ENCODE measurements around the gene ARSA.
"Not testable (repeated sequence)": the region's sequence is repeated elsewhere in the genome, so short reads cannot be mapped to it uniquely, and the experiment has no call there.

ARSA gene

DNA sequence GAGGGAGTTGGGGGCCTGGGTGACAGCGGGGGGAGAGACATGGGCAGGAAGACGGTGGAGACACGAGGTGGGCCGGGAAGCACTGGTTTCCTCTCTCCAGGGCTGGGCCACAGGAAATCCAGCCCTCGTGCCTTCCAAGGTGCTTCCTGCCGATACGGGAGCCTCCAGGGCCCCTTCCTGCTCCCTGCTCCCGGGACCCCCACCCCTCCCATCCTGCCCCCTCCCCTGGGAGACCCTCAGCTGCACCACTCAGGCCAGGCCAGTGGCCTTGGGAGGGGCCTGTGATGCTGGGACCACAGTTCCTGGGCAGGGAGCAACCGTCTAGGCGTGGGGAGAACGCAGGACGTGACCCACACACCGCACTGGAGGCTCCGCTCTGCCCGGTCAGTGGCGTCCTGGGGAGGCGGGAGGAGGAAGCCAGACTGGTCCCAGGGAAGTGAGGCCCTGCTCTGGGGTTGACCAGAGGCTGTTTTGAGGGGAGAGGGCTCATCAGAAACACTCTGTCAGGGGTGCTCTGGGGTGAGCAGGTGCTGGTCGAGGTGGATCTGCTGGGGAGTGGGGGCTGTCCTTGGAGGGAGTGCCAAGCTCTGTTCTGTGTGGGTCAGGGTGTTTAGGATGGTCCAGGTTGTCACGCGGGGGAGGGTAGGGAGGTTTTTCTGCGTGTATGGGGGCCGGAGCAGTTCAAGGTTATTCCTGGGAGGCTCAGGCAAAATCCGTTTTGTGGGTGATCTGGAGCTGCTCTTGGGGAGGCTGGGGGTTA is 44.7 kb upstream of the ARSA start, which contains the start of gene SHANK3:
Gene SHANK3, plus strand, starts transcription at position 353 of the 760 bp plus-strand sequence.
- peaks cover 47% of the 10 kb centered on the region for H3K4me1 ChIP-seq
- H3K4me2 ChIP-seq = peak within 1 kb of the TSS; percentile 96
- H4K20me1 ChIP-seq = peaks cover 29% of the 10 kb centered on the region
- no peaks in the 10 kb centered on the region for H3K27me3 ChIP-seq
- H3K4me3 ChIP-seq = peak within 1 kb of the TSS; percentile 89
- peaks cover 21% of the 10 kb centered on the region for H3K36me3 ChIP-seq
- peak within 1 kb of the TSS; percentile 94 for H3K27ac ChIP-seq
- H3K9me3 ChIP-seq = no peaks in the 10 kb centered on the region
- peak within 1 kb of the TSS; percentile 89 for H3K9ac ChIP-seq
- no peak for TF ChIP-seq Cebpa-rat (IDR thresholded peaks at IDR 0.05)

- Histone ChIP-seq H3K9ac (peak overlapping the region; percentile 74), H3K27ac (peak overlapping the region; percentile 94), H3K4me1 (peaks cover 47% of the 10 kb centered on the region), H3K9me3 (no peaks in the 10 kb centered on the region), H3K36me3 (peaks cover 15% of the 10 kb centered on the region), H3K27me3 (no peaks in the 10 kb centered on the region), H4K20me1 (peaks cover 23% of the 10 kb centered on the region), H3K4me2 (peak overlapping the region; percentile 96), H3K4me3 (peak overlapping the region; percentile 89)
- no peak for TF ChIP-seq Cebpa-rat (IDR thresholded peaks at IDR 0.05)
These were observed 44.1 kb upstream of the ARSA start for GRCh38 chr22:50672041-50672440.

DNA sequence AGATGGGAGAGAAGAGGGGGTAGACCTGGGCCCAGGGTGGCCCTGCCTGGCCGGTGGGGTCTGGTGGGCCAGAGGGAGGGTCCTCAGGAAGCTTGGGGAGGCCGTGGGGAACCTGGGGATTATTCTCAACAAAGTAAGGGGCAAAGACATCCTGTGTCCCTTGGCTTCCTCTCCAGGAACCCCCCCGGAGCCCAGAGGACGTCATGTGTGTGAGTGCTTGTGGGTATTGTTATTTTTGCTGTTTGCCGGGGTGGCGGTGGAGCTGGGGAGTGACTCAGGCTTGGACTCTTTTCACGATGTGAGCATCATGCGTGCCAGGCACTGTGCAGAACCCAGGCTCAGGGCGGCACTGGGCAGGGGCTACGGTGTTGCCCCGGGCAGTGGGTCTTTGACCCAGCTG is 43.7 kb upstream of the ARSA start:
- Histone ChIP-seq H3K36me3 (peaks cover 11% of the 10 kb centered on the region), H3K4me3 (peak overlapping the region; percentile 89), H3K27me3 (no peaks in the 10 kb centered on the region), H3K4me1 (peaks cover 45% of the 10 kb centered on the region), H3K4me2 (peak overlapping the region; percentile 96), H3K27ac (peak overlapping the region; percentile 94), H3K9me3 (no peaks in the 10 kb centered on the region), H4K20me1 (peaks cover 19% of the 10 kb centered on the region), H3K9ac (peak overlapping the region; percentile 74)
- TF ChIP-seq Cebpa-rat (IDR thresholded peaks at IDR 0.05) = no peak

GRCh38 chr22:50670914-50671538 is 43.1 kb upstream of the ARSA start:
- Histone ChIP-seq H4K20me1 (peaks cover 13% of the 10 kb centered on the region), H3K27me3 (no peaks in the 10 kb centered on the region), H3K9me3 (no peaks in the 10 kb centered on the region), H3K27ac (peak overlapping the region; percentile 94), H3K36me3 (peaks cover 5% of the 10 kb centered on the region; the same call in 1 of the 2 replicates), H3K9ac (peak overlapping the region; percentile 74), H3K4me1 (peaks cover 40% of the 10 kb centered on the region), H3K4me3 (no peak overlapping the region), H3K4me2 (peak overlapping the region; percentile 96)
- no peak for TF ChIP-seq Cebpa-rat (IDR thresholded peaks at IDR 0.05)

DNA sequence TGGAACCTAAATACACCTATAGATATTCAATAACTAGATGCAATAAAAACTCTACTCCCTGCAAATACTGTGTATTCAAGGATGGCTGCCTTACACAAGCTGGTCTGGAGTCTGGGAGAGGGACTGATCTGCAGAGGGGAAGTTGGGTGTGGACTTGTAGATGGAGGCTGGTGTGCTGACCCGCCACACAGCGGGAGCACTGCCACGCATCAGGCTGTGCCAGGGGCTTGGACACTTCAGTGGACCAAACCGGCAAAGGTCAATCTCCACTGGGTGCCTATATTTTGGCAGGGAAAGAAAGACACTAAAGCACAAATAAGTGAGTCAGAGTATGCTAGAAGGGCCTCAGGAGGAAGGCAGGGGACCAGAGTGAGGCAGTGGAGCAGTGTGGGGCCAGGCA is 42.6 kb upstream of the ARSA start:
- Histone ChIP-seq H3K4me2 (peak overlapping the region; percentile 96; the same call in 1 of the 2 replicates), H3K9me3 (no peaks in the 10 kb centered on the region), H3K9ac (no peak overlapping the region), H3K36me3 (no peaks in the 10 kb centered on the region; the same call in 1 of the 2 replicates), H3K27me3 (no peaks in the 10 kb centered on the region), H3K4me1 (peaks cover 40% of the 10 kb centered on the region), H3K4me3 (no peak overlapping the region), H4K20me1 (peaks cover 8% of the 10 kb centered on the region), H3K27ac (peak overlapping the region; percentile 94)
- no peak for TF ChIP-seq Cebpa-rat (IDR thresholded peaks at IDR 0.05)

GRCh38 chr22:50665738-50666137 is 37.8 kb upstream of the ARSA start:
- H3K4me2 ChIP-seq = no peak overlapping the region
- H3K9ac ChIP-seq = no peak overlapping the region
- H3K4me1 ChIP-seq = peaks cover 21% of the 10 kb centered on the region
- H3K27ac ChIP-seq = peak overlapping the region; percentile 43; the same call in 1 of the 2 replicates
- no peaks in the 10 kb centered on the region for H3K27me3 ChIP-seq
- no peak for TF ChIP-seq Cebpa-rat (IDR thresholded peaks at IDR 0.05)
- H4K20me1 ChIP-seq = no peaks in the 10 kb centered on the region
- no peaks in the 10 kb centered on the region for H3K9me3 ChIP-seq
- no peaks in the 10 kb centered on the region for H3K36me3 ChIP-seq
- H3K4me3 ChIP-seq = no peak overlapping the region

- Histone ChIP-seq H3K27ac (no peak overlapping the region), H4K20me1 (no peaks in the 10 kb centered on the region), H3K36me3 (no peaks in the 10 kb centered on the region), H3K9ac (no peak overlapping the region), H3K9me3 (no peaks in the 10 kb centered on the region), H3K4me1 (peaks cover 17% of the 10 kb centered on the region), H3K4me3 (no peak overlapping the region), H3K4me2 (no peak overlapping the region), H3K27me3 (no peaks in the 10 kb centered on the region)
- no peak for TF ChIP-seq Cebpa-rat (IDR thresholded peaks at IDR 0.05)
These were observed 37.3 kb upstream of the ARSA start for GRCh38 chr22:50665212-50665611.

DNA sequence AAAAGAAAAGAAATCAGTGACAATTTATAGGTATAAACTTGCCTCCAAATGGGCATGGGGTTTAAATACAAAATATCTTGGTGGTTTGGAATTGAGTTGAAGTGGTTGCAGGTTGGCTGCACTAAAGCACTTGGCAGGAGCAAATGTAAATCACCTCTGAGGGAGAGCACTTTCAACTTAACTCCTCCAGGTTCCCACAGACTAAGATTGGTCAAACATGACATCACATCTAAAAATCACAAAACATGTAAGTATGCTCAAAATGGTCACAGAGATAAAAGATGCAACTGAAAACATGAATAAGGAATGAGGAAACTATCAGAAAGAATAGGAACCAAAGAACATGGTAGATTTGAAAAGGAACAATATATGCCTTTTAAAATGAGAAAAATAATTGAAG is 32.4 kb upstream of the ARSA start:
- Histone ChIP-seq H3K27me3 (no peaks in the 10 kb centered on the region), H3K27ac (no peak overlapping the region), H3K9me3 (0 out of 2 replicates have a peak, but pooled peaks cover 4% of the 10 kb centered on the region), H4K20me1 (no peaks in the 10 kb centered on the region), H3K9ac (no peak overlapping the region), H3K4me2 (no peak overlapping the region), H3K4me1 (peaks cover 17% of the 10 kb centered on the region; the same call in 1 of the 2 replicates), H3K36me3 (no peaks in the 10 kb centered on the region), H3K4me3 (no peak overlapping the region)
- no peak for TF ChIP-seq Cebpa-rat (IDR thresholded peaks at IDR 0.05)

DNA sequence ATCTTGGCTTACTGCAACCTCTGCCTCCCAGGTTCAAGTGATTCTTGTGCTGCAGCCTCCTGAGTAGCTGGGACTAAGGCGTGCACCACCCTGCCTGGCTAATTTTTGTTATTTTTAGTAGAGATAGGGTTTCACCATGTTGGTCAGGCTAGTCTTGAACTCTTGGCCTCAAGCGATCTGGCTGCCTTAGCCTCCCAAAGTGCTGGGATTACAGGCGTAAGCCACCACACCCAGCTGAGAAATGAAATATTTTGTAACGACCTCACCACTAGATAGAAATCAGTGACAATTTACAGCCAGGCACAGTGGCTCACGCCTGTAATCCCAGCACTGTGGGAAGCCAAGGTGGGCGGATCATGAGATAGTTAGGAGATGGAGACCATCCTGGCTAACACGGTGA is 31.8 kb upstream of the ARSA start:
- not testable (repeated sequence) for H3K4me3 ChIP-seq, H3K9me3 ChIP-seq, H3K36me3 ChIP-seq, H3K27ac ChIP-seq, H3K9ac ChIP-seq, H4K20me1 ChIP-seq, H3K27me3 ChIP-seq, H3K4me2 ChIP-seq
- H3K4me1 ChIP-seq = peaks cover 17% of the 10 kb centered on the region; the same call in 1 of the 2 replicates

DNA sequence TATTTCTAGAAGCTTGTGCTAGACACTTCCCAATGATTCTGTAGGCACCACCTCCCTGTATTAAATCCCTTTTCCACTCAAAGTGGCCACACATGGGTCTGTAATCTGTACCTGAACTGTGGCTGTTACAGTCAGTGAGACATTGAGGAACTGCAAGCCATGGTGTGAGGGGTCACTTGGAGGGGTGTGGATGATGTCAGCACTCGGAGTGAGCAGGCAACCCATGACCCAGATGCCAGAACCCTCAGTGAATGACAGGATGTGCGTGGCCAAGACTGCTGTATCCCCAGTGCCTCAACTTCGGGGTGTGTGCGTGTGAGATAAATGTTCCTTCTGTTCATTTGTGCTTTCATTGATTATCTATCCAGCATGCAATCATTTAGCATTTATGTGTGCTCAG is 30.0 kb upstream of the ARSA start:
- no peaks in the 10 kb centered on the region for H4K20me1 ChIP-seq
- TF ChIP-seq Cebpa-rat (IDR thresholded peaks at IDR 0.05) = no peak
- H3K9me3 ChIP-seq = peaks cover 14% of the 10 kb centered on the region; the same call in 1 of the 2 replicates
- H3K36me3 ChIP-seq = no peaks in the 10 kb centered on the region
- H3K27ac ChIP-seq = no peak overlapping the region
- no peak overlapping the region for H3K4me2 ChIP-seq
- no peak overlapping the region for H3K9ac ChIP-seq
- no peaks in the 10 kb centered on the region for H3K27me3 ChIP-seq
- no peak overlapping the region for H3K4me3 ChIP-seq
- peaks cover 11% of the 10 kb centered on the region; the same call in 1 of the 2 replicates for H3K4me1 ChIP-seq

Data from BLaER1 (cell line).